Activated CD4-positive, alpha-beta T cell treated with anti-CD3 and anti-CD28 coated beads for 36 hours (primary cell): ENCODE data around the gene GSPT1. TPM values are rescaled to one million over a fixed set of nuclear protein-coding genes. Genes with fewer than 3 reads are reported as not detected.
"Not testable (repeated sequence)": the region's sequence is repeated elsewhere in the genome, so short reads cannot be mapped to it uniquely, and the experiment has no call there.

ENCODE experiments used
- ATAC-seq: fragments of 200-7000 bp; cut with Tn5 transposase; one replicate; pipeline ENCODE4 v1.10.0; 2021; ENCODE audit warnings: mild to moderate bottlenecking, moderate library complexity
- CTCF ChIA-PET: fragments of 350-600 bp; sonication (Branson Sonifier 250); formaldehyde crosslinking; loops from one replicate; lab custom pipeline; 2021; ENCODE audit warnings: antibody characterized with exemption; lab: Charles Lee
- POLR2A ChIA-PET: fragments of 350-600 bp; sonication (Branson Sonifier 250); formaldehyde crosslinking; loops from one replicate; lab custom pipeline; 2021; ENCODE audit warnings: antibody characterized with exemption, inconsistent platforms; lab: Charles Lee
- DNase-seq: peaks from one replicate; pipeline ENCODE4 v3.0.0-alpha.2; 2020
- H3K27ac Mint-ChIP-seq: one replicate; pipeline ENCODE4 v1.8.0; 2021; ENCODE audit warnings: mixed read lengths
- H3K27me3 Mint-ChIP-seq: one replicate; pipeline ENCODE4 v1.8.0; 2021; ENCODE audit warnings: mixed read lengths
- H3K36me3 Mint-ChIP-seq: one replicate; pipeline ENCODE4 v1.8.0; 2021; ENCODE audit warnings: low read depth, mixed read lengths
- H3K4me1 Mint-ChIP-seq: one replicate; pipeline ENCODE4 v1.8.0; 2021; ENCODE audit warnings: mixed read lengths
- H3K4me3 Mint-ChIP-seq: one replicate; pipeline ENCODE4 v1.8.0; 2021; ENCODE audit warnings: mild to moderate bottlenecking, moderate library complexity, mixed read lengths
- H3K9me3 Mint-ChIP-seq: one replicate; pipeline ENCODE4 v1.8.0; 2021; ENCODE audit warnings: low read depth, mixed read lengths
- intact Hi-C, 2 experiments: fragments of 100-400 bp; cut with DNase I in 1 of 2; cut with micrococcal nuclease in 1 of 2; formaldehyde crosslinking; loops; one replicate each; pipeline versions ENCODE4 v1.14.2 to v1.15.1; 2022 to 2024; cut with DNase I, micrococcal nuclease
- total RNA-seq, 2 experiments: library from RNA; stranded (reverse); gene quantifications; one replicate each; pipeline ENCODE4 v1.2.3, GENCODE V29; 2021

Gene GSPT1
- total RNA-seq: 100 to 1,000 TPM; 234 to 260 TPM

GRCh38 chr16:11915644-11916523, at the start of gene GSPT1:
GSPT1 (minus strand) TSS chr16:11915956; CDS start chr16:11915720, 236 bp downstream.
- Mint-ChIP-seq H3K4me3 (peak within 1 kb of the TSS; percentile 89), H3K9me3 (no peaks in the 10 kb centered on the region), H3K4me1 (peaks cover 32% of the 10 kb centered on the region), H3K36me3 (peaks cover 28% of the 10 kb centered on the region), H3K27me3 (no peaks in the 10 kb centered on the region), H3K27ac (peak within 1 kb of the TSS; percentile 96)
- POLR2A ChIA-PET: interaction anchor here (0.7 to 1.2 kb wide), 3 partner anchors 29 to 620 kb away, joined by 3 to 5 read pairs (median 3); partner anchors contain the start of gene TXNDC11
- DNase-seq: peak; percentile 100
- ATAC-seq: peak; percentile 89
- intact Hi-C loops: loop anchor here (1.0 to 10.0 kb wide), 16 partner anchors 60 to 972 kb away; partner anchors contain the start of genes LITAF (in 2 of the 2), SNX29 (in 2 of the 2), CLEC16A (in 1 of the 2) and CPPED1 (in 1 of the 2)
- CTCF ChIA-PET: interaction anchor here (0.6 to 1.2 kb wide), 4 partner anchors 19 to 179 kb away, joined by 3 to 5 read pairs (median 4); partner anchors contain the start of gene TXNDC11

GRCh38 chr16:11964761-11965551, 49.2 kb upstream of the GSPT1 start, which contains the start of gene TNFRSF17:
TNFRSF17 (plus strand) TSS chr16:11965210; CDS start chr16:11965325, 115 bp downstream.
- POLR2A ChIA-PET: no interaction called here
- Mint-ChIP-seq H3K4me3 (no peak within 1 kb of the TSS), H3K36me3 (no peaks in the 10 kb centered on the region), H3K27ac (no peak within 1 kb of the TSS), H3K4me1 (no peaks in the 10 kb centered on the region), H3K9me3 (no peaks in the 10 kb centered on the region), H3K27me3 (no peaks in the 10 kb centered on the region)
- intact Hi-C loops: no loop called here
- no peak for DNase-seq
- ATAC-seq: no peak
- CTCF ChIA-PET: interaction anchor here (0.7 to 1.2 kb wide), 2 partner anchors 343 to 568 kb away, joined by 3 to 4 read pairs; no protein-coding TSS in a partner anchor

- POLR2A ChIA-PET: interaction anchor here (0.6 kb wide), 1 partner anchor 15 kb away, joined by 3 read pairs; no protein-coding TSS in a partner anchor
Observed at GRCh38 chr16:11963706-11964105, 48.0 kb upstream of the GSPT1 start.

GRCh38 chr16:11962978-11963377, 47.2 kb upstream of the GSPT1 start:
- POLR2A ChIA-PET, H3K36me3 Mint-ChIP-seq, H3K4me1 Mint-ChIP-seq, ATAC-seq, H3K27ac Mint-ChIP-seq, H3K27me3 Mint-ChIP-seq, DNase-seq, H3K9me3 Mint-ChIP-seq, intact Hi-C loops, H3K4me3 Mint-ChIP-seq: not testable (repeated sequence)
- CTCF ChIA-PET: interaction anchor here (0.6 kb wide), 1 partner anchor 132 kb away, joined by 3 read pairs; no protein-coding TSS in a partner anchor

More at GRCh38 chr16:11963706-11964105, 48.0 kb upstream of the GSPT1 start:
- CTCF ChIA-PET: interaction anchor here (1.2 kb wide), 1 partner anchor 567 kb away, joined by 3 read pairs; no protein-coding TSS in a partner anchor
- Mint-ChIP-seq H3K27me3 (no peaks in the 10 kb centered on the region), H3K4me1 (no peaks in the 10 kb centered on the region), H3K27ac (no peak overlapping the region), H3K9me3 (no peaks in the 10 kb centered on the region), H3K4me3 (no peak overlapping the region), H3K36me3 (no peaks in the 10 kb centered on the region)
- intact Hi-C loops: no loop called here
- no peak for ATAC-seq
- DNase-seq: no peak

DNA sequence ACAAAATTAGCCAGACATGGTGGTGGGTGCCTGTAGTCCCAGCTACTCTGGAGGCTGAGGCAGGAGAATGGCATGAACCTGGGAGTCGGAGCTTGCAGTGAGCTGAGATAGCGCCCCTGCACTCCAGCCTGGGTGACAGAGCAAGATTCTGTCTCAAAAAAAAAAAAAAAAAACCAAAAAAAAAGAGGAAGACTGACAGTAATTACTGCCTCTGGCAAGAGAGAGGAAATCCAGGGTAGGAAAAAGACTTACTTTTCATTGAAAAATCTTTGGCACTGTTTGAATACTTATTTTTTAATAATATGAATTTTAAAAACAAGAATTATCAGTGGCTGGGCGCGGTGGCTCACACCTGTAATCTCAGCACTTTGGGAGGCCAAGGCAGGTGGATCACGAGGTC, 46.7 kb upstream of the GSPT1 start:
- H3K4me3 Mint-ChIP-seq, H3K27ac Mint-ChIP-seq, H3K9me3 Mint-ChIP-seq, H3K36me3 Mint-ChIP-seq, H3K4me1 Mint-ChIP-seq, H3K27me3 Mint-ChIP-seq, intact Hi-C loops, DNase-seq, CTCF ChIA-PET, ATAC-seq: not testable (repeated sequence)
- POLR2A ChIA-PET: interaction anchor here (0.6 kb wide), 1 partner anchor 251 kb away, joined by 4 read pairs; no protein-coding TSS in a partner anchor

- no peaks in the 10 kb centered on the region for H3K36me3 Mint-ChIP-seq
- no peaks in the 10 kb centered on the region for H3K4me1 Mint-ChIP-seq
- H3K9me3 Mint-ChIP-seq: no peaks in the 10 kb centered on the region
- ChIA-PET POLR2A (no interaction called here), CTCF (interaction anchor here (0.6 to 0.7 kb wide), 3 partner anchors 15 to 1864 kb away, joined by 3 read pairs; no protein-coding TSS in a partner anchor)
- no peak overlapping the region for H3K27ac Mint-ChIP-seq
- no peak overlapping the region for H3K4me3 Mint-ChIP-seq
- H3K27me3 Mint-ChIP-seq: no peaks in the 10 kb centered on the region
- no peak for DNase-seq
- no peak for ATAC-seq
- intact Hi-C loops: no loop called here
Observed at GRCh38 chr16:11957591-11958395, 42.0 kb upstream of the GSPT1 start.

DNA sequence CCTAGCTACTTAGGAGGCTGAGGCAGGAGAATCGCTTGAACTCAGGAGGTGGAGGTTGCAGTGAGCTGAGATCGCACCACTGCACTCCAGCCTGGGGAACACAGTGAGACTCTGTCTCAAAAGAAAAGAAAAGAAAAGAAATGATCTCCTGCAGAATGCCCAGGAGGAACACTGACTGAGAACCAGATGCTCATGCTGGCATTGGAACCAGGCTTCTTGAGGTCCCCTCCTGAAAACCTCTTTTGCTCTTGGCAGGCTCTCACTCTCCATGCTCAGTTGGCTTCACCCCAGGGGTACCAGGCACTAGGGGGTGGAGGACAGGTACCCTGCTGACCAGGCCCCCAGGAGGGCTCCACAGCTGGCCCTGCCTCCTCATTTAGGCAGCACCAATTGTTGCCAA, 40.8 kb upstream of the GSPT1 start:
- no peak for ATAC-seq
- Mint-ChIP-seq H3K27ac (no peak overlapping the region), H3K36me3 (no peaks in the 10 kb centered on the region), H3K4me3 (no peak overlapping the region), H3K27me3 (no peaks in the 10 kb centered on the region), H3K9me3 (no peaks in the 10 kb centered on the region), H3K4me1 (no peaks in the 10 kb centered on the region)
- intact Hi-C loops: no loop called here
- ChIA-PET CTCF (no interaction called here), POLR2A (no interaction called here)
- DNase-seq: no peak

DNA sequence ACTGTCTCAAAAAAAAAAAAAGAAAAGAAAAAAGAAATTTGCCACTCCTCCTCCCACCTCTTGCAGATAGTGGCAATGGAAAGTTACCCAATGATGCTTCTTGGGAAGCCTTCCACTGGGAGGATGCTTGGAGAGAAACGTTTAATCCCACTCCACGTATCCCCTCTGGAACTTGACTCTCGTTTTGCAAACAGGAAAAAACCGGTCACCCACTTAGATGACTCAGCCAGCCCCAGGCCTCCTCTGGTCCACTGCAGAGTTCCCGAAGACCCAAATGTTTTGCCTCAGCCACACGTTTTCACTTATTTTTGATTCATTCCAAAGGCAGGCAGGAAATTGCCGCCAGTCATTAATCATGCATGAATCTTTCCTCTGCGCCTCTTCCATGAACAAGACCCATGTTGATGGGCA, 40.0 kb upstream of the GSPT1 start:
- no peaks in the 10 kb centered on the region for H3K4me1 Mint-ChIP-seq
- intact Hi-C loops: no loop called here
- POLR2A ChIA-PET: no interaction called here
- DNase-seq: no peak
- no peak for ATAC-seq
- CTCF ChIA-PET: interaction anchor here (0.6 kb wide), 1 partner anchor 1100 kb away, joined by 3 read pairs; no protein-coding TSS in a partner anchor
- no peaks in the 10 kb centered on the region for H3K9me3 Mint-ChIP-seq
- H3K36me3 Mint-ChIP-seq: no peaks in the 10 kb centered on the region
- no peaks in the 10 kb centered on the region for H3K27me3 Mint-ChIP-seq
- H3K27ac Mint-ChIP-seq: no peak overlapping the region
- no peak overlapping the region for H3K4me3 Mint-ChIP-seq

DNA sequence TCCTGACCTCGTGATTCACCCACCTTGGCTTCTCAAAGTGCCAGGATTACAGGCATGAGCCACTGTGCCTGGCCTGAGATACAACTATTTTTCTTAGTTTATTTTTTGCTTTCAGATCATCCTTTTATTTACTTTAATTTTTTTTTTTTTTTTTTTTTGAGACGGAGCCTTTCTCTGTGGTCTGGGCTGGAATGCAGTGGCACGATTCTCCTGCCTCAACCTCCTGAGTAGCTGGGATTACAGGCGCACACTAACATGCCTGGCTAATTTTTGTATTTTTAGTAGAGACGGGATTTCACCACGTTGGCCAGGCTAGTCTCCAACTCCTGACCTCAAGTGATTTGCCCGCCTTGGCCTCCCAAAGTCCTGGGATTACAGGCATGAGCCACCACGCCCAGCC, 37.8 kb upstream of the GSPT1 start:
- H3K4me1 Mint-ChIP-seq, H3K27ac Mint-ChIP-seq, H3K4me3 Mint-ChIP-seq, DNase-seq, ATAC-seq, POLR2A ChIA-PET, H3K9me3 Mint-ChIP-seq, H3K27me3 Mint-ChIP-seq, intact Hi-C loops, H3K36me3 Mint-ChIP-seq: not testable (repeated sequence)
- CTCF ChIA-PET: interaction anchor here (1.0 kb wide), 1 partner anchor 115 kb away, joined by 3 read pairs; no protein-coding TSS in a partner anchor

GRCh38 chr16:11950388-11950787, 34.6 kb upstream of the GSPT1 start:
- intact Hi-C loops: no loop called here
- H3K4me1 Mint-ChIP-seq: no peaks in the 10 kb centered on the region
- no peak overlapping the region for H3K4me3 Mint-ChIP-seq
- DNase-seq (no peak), ATAC-seq (no peak)
- no peak overlapping the region for H3K27ac Mint-ChIP-seq
- ChIA-PET CTCF (no interaction called here), POLR2A (no interaction called here)
- H3K36me3 Mint-ChIP-seq: no peaks in the 10 kb centered on the region
- no peaks in the 10 kb centered on the region for H3K27me3 Mint-ChIP-seq
- no peaks in the 10 kb centered on the region for H3K9me3 Mint-ChIP-seq
